NCI-H345 (cell line): ENCODE results near the gene MAP3K6.
A peak's percentile ranks its signal among the peaks of the same experiment; 100 is the strongest.

Source experiments
- DNase-seq: peaks from one replicate; lab custom pipeline; 2025; lab: John Stamatoyannopoulos, UW

The MAP3K6 gene

GRCh38 chr1:27374362-27375086 lies 7.8 kb upstream of the MAP3K6 start, which contains the start of gene FCN3:
TSS of gene FCN3 (minus strand) at chr1:27374824. CDS start at chr1:27374818, 6 bp downstream.
- no peak for DNase-seq

- no peak for DNase-seq
Measured at GRCh38 chr1:27372808-27373690, 6.3 kb upstream of the MAP3K6 start.

DNA sequence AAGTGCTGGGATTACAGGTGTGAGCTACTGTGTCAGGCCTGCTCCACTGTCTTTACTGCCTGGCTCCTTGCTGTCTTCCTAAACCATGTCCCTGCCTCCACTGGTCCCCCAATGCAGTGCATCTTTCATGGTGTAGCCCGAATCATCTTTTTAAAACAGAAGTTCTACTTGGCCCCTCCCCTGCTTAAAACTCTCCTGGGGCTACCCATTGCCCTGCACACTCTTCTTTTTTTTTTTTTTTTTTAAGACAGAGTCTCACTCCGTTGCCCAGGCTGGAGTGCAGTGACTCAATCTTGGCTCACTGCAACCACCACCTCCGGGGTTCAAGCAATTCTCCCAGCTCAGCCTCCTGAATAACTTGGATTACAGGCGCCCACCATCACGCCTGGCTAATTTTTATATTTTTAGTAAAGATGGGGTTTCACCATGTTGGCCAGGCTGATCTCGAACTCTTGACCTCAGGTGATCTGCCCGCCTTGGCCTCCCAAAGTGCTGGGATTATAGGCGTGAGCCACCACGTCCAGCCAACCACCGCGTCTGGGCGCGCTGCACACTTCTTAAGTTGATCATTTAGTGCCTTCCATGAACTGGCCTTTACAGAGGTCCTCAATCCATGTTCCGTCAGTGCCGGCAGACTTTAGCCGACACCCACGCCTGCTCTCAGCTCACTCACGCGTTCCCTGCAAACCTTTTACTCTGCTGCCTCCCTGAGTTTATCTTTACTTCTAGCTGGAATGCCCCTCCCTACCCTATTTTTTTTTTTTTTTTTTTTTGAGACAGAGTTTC lies 5.5 kb upstream of the MAP3K6 start:
- no peak for DNase-seq

GRCh38 chr1:27368869-27369582 lies 2.3 kb upstream of the MAP3K6 start:
- no peak for DNase-seq

GRCh38 chr1:27367160-27367650 lies 444 bp upstream of the MAP3K6 start:
- DNase-seq, result no peak

DNA sequence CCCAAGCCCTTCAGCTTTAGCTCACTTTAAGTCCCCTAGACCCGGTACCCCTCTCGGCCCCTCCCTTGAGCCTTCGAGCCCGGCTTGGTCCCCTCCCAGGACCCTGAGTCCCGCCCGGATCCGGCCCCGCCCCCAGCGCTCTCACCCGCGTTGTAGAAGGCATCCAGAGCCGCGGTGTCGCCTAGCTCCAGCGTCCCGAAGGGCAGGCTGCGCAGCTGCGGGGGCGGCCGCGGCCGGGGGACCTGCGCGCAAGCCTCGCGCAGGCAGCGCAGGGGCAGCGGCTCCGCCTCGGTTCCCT lies 699 bp downstream of the MAP3K6 start:
- DNase-seq, result peak; percentile 86

DNA sequence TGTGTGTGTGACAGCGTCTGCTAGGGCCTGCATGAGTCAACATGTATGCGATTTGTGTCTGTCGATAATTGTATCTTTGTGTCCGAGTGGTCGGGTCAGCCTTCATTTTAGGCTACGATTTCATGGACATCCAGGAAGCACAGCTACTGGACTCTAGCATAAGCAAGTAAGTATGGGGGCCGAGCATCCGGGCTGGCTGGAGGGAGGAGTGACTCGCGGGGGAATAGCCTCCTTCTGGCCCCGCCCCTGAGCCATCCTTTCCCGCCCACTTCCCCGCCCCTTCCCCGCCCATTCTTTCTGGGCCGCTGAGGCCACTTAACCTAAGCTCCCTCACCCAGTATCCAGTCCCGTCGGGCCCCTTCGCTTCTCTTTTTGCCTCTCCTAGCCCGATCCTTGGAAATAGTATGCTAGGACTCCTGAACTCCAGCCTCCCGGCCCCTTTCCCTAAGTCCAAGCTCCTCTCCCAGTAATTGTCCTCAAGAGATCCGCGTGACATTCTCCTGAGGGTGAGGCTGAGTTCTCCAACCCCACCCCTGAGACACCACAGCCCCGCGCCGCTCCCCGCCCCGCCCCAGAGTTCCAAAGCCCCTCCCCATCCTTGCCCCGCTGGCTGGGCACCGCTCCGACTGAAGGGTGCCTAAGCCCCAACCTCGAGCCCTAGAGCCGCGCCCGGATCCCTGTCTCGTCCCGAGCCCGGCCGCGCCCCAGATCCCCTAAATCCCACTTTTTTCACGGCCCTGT lies 1.2 kb downstream of the MAP3K6 start:
- DNase-seq, result peak; percentile 90

- no peak for DNase-seq
Measured at GRCh38 chr1:27364696-27365371, 1.9 kb downstream of the MAP3K6 start.

- DNase-seq, result no peak
Measured at GRCh38 chr1:27363766-27364695, 2.7 kb downstream of the MAP3K6 start.

DNA sequence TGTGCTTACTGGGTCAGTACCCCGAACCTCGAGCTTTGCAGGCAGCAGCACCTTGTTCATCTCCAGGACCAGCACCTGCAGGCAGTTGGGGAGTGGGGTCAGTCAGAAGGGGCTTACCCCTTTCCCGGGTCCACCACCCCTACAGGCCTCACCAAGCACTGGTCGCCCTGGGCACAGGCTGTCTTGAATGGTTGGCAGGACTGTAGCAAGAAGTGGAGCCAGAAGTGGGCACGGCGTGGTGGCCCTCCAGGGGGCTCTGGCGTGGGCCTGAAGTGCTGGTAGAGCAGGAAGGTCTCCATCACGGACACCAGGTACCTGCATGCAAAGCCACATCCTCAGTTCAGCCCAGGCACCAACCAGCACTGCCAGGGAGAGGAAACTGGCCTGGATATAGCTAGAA lies 5.2 kb downstream of the MAP3K6 start:
- no peak for DNase-seq

GRCh38 chr1:27361044-27361402 lies 5.7 kb downstream of the MAP3K6 start:
- DNase-seq, result no peak

DNA sequence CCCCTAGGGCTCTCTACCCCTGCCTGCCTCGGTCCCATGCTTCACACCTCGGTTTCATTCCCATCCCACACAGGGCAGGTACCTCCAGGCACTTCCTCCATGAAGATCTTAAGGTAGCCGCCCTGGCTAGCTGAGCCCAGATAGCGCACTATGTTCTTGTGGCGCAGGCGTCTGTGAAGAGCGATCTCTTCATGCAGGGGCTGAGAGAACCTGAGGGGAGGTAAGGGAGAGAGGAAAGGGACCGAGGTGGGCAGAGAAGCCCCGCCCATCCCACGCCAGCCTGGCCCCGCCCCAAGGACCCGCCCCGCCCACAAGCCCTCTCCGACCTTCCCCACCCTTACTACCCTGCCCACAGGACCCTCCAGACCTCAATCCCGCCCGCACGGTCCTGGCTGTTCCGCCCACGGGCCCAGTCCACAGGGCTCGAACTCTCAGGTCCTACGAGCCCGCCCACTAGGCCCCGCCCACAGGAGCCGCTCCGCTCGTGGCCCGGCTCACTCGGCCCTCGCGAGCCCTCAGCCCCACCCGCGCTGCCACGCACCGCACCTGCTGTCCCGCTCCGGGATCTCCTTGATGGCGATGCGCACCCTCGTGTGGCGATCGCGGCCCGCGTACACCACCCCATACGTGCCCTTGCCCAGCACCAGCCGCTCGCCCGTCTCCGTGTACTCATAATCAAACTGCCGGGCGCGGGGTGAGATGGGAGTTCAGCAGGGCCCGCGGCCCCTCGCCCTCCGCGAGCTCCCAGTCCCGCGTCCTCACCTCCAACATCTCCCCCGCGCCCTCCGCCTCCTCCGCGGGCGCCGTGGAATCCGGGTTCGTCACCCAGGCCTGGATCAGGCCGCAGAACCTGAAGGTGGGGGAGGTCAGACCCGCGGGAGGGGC lies 6.4 kb downstream of the MAP3K6 start:
- no peak for DNase-seq

GRCh38 chr1:27359822-27360158 lies 7.0 kb downstream of the MAP3K6 start:
- no peak for DNase-seq

- no peak for DNase-seq
Measured at GRCh38 chr1:27358928-27359313, 7.8 kb downstream of the MAP3K6 start.

GRCh38 chr1:27358038-27358927 lies 8.5 kb downstream of the MAP3K6 start:
- no peak for DNase-seq

DNA sequence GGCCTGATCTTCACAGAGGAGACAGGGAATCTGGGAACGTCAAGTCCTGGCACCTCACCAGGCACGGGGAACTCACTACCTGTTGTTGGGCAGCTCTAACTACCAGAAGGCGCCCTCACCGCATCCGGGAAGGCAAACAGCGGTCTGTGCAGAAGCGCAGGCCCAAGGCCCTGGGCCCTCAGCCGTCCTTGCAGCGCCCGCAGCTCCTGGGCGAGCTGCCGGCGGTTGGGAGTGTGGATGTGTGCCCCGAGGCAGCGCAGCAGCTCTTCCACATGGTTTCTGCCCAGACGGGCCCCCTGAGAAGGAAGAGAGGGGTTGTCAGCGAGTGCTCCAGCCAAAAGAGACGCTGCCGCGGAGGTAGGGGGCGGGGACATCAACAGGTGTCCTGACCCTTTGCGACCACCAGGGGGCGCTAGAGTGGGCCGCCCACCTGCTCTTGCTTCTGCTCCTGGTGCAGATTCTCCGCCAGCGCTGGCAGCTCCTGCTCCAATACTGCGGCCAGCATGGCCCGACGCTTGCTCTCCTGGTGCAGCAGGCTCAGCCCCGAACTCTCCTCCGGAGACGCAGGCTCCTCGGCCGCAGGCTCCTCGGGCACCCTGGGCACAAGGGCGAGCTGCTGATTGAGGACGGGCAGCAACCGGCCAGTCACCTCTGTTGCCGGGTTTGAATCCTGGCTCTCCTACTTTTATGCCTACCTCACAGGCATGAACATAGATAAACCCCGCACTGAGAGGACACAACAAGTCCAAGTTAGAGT lies 9.3 kb downstream of the MAP3K6 start:
- peak; percentile 38 for DNase-seq
